NCI-H446 treated with DMSO at 0.1 percent for 48 hours (cell line): ENCODE data around the gene LDAF1.

Experiments used
- DNase-seq: peaks from one replicate; lab custom pipeline; 2025; lab: John Stamatoyannopoulos, UW

The LDAF1 gene

GRCh38 chr16:21197112-21197511, 38.6 kb downstream of the LDAF1 start:
- DNase-seq: no peak

GRCh38 chr16:21197621-21198020, 39.1 kb downstream of the LDAF1 start:
- no peak for DNase-seq

GRCh38 chr16:21199607-21200218, 41.2 kb downstream of the LDAF1 start:
- no peak for DNase-seq

- no peak for DNase-seq
Observed at GRCh38 chr16:21203155-21203797, 44.8 kb downstream of the LDAF1 start.

GRCh38 chr16:21205303-21205702, 46.8 kb downstream of the LDAF1 start:
- DNase-seq: no peak

GRCh38 chr16:21206550-21206949, 48.1 kb downstream of the LDAF1 start:
- DNase-seq: no peak

GRCh38 chr16:21208446-21209230, 50.2 kb downstream of the LDAF1 start:
- no peak for DNase-seq

- no peak for DNase-seq
Observed at GRCh38 chr16:21211486-21211885, 53.0 kb downstream of the LDAF1 start, which contains the start of gene ZP2. Gene ZP2 (minus strand): TSS chr16:21211574. CDS start chr16:21211547, 27 bp downstream.

GRCh38 chr16:21214086-21214485, 55.6 kb downstream of the LDAF1 start:
- DNase-seq: no peak

GRCh38 chr16:21217121-21217520, 58.6 kb downstream of the LDAF1 start:
- DNase-seq: no peak

GRCh38 chr16:21218153-21218552, 59.7 kb downstream of the LDAF1 start:
- no peak for DNase-seq

GRCh38 chr16:21219551-21219950, 61.1 kb downstream of the LDAF1 start:
- DNase-seq: no peak

GRCh38 chr16:21222495-21223337, 64.2 kb downstream of the LDAF1 start:
- DNase-seq: no peak

- DNase-seq: no peak
Observed at GRCh38 chr16:21223787-21224186, 65.3 kb downstream of the LDAF1 start.

GRCh38 chr16:21224800-21225199, 66.3 kb downstream of the LDAF1 start:
- DNase-seq: no peak

- peak; percentile 65 for DNase-seq
Observed at GRCh38 chr16:21226749-21227148, 68.3 kb downstream of the LDAF1 start.

GRCh38 chr16:21227866-21228265, 69.4 kb downstream of the LDAF1 start:
- no peak for DNase-seq

- DNase-seq: no peak
Observed at GRCh38 chr16:21228361-21228872, 69.9 kb downstream of the LDAF1 start.
